ENCODE results near the gene MEX3B. TPM values are rescaled to one million over a fixed set of nuclear protein-coding genes. Genes with fewer than 3 reads are reported as not detected.

The MEX3B gene
- total and polyA plus RNA-seq, 2 donors (not counting 1 experiment from before 2014, with no cell fraction given) = 2.6 to 8.1 TPM

DNA sequence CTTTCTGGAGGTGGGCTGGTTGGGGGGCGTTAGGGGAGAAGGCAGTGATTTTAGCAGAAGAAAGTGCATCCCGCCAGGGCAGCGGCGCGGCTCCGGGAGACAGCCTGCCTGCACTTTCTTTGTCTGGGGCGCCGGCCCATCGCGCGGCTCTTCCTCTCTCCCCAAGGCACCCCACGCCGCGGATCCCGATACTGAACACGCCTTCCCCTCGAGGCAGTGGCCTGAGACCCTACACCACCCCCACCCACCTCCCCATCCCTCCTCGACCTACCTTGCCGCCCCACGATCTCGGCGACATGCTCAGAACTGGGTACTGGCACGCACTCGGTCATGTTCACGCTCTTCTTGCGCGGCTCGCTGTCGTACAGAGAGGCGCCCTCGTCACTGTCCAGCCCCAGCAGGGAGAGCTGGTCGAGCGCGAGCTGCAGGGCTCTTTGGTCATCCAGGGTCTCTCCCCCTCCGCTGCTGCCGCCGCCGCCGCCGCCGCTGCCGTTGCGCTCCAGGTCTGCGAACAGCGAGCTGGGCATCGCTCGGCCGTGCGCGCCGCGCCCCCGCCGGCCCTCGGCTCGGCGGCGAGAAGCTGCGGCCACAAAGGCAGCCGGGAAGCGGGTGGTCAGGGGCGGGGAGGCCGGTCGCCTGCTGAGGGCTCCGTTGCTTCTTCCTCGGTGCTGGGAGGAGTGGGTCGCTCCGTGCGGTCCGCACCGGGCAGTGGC lies 483 bp downstream of the MEX3B start:
- DNase-seq (ENCODE audit: low read depth in 2 of 2) = peak; percentile 53 to 60
- no peaks in the 10 kb centered on the region for H3K9me3 ChIP-seq (ENCODE audit: control insufficient read depth, insufficient read depth, low read depth, low read length)
- peaks cover 6% of the 10 kb centered on the region for H3K27me3 ChIP-seq (ENCODE audit: control insufficient read depth, insufficient read depth, low read length)

GRCh38 chr15:82044373-82045178 lies 1.2 kb downstream of the MEX3B start:
- Histone ChIP-seq H4K20me1 (ENCODE audit: control insufficient read depth, extremely low read depth, insufficient read depth, low read length) (no peaks in the 10 kb centered on the region), H3K27me3 (ENCODE audit: control insufficient read depth, insufficient read depth, low read length) (peaks cover 6% of the 10 kb centered on the region)
- peak; percentile 77 to 84 for DNase-seq (ENCODE audit: low read depth in 2 of 2)

More for the DNA sequence above, 483 bp downstream of the MEX3B start:
- H3K4me3 ChIP-seq (replicated peaks in 1 of 4; ENCODE audit: control extremely low read depth in 1 of 4, insufficient read depth in 1 of 4, low read depth in 3 of 4, low read length in 4 of 4) = peak overlapping the region; percentile 72 to 90 (median 80)
- H3K9ac ChIP-seq (ENCODE audit: insufficient read depth, low read length) = peak overlapping the region; percentile 77
- H3K4me2 ChIP-seq (ENCODE audit: extremely low read depth, insufficient read depth, low read length) = peak overlapping the region; percentile 92
- H2AFZ ChIP-seq (ENCODE audit: low read length) = peak overlapping the region; percentile 76
- peaks cover 2% of the 10 kb centered on the region for H3K36me3 ChIP-seq (ENCODE audit: control insufficient read depth, insufficient read depth, low read length)
- H3K79me2 ChIP-seq (ENCODE audit: control insufficient read depth, insufficient read depth, low read length) = peaks cover 13% of the 10 kb centered on the region
- peak overlapping the region; percentile 72 for H3K27ac ChIP-seq (ENCODE audit: insufficient read depth, low read length)
- H4K20me1 ChIP-seq (ENCODE audit: control insufficient read depth, extremely low read depth, insufficient read depth, low read length) = no peaks in the 10 kb centered on the region
- no peak for TF ChIP-seq EZH2 (IDR thresholded peaks at IDR 0.05; ENCODE audit: low read length, missing control alignments)
- TF ChIP-seq, protein P1, sequence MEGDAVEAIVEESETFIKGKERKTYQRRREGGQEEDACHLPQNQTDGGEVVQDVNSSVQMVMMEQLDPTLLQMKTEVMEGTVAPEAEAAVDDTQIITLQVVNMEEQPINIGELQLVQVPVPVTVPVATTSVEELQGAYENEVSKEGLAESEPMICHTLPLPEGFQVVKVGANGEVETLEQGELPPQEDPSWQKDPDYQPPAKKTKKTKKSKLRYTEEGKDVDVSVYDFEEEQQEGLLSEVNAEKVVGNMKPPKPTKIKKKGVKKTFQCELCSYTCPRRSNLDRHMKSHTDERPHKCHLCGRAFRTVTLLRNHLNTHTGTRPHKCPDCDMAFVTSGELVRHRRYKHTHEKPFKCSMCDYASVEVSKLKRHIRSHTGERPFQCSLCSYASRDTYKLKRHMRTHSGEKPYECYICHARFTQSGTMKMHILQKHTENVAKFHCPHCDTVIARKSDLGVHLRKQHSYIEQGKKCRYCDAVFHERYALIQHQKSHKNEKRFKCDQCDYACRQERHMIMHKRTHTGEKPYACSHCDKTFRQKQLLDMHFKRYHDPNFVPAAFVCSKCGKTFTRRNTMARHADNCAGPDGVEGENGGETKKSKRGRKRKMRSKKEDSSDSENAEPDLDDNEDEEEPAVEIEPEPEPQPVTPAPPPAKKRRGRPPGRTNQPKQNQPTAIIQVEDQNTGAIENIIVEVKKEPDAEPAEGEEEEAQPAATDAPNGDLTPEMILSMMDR (conservative IDR thresholded peaks at IDR 0.05 in 1 of 2, IDR thresholded peaks at IDR 0.05 in 1 of 2; ENCODE audit: low read depth in 1 of 2, low read length in 2 of 2) = no peak
- H3K4me1 ChIP-seq (ENCODE audit: control insufficient read depth, extremely low read depth, insufficient read depth, low read length) = no peaks in the 10 kb centered on the region

More at GRCh38 chr15:82044373-82045178, 1.2 kb downstream of the MEX3B start:
- Histone ChIP-seq H3K79me2 (ENCODE audit: control insufficient read depth, insufficient read depth, low read length) (peaks cover 13% of the 10 kb centered on the region), H2AFZ (ENCODE audit: low read length) (peak overlapping the region; percentile 76), H3K4me1 (ENCODE audit: control insufficient read depth, extremely low read depth, insufficient read depth, low read length) (no peaks in the 10 kb centered on the region), H3K4me3 (replicated peaks in 1 of 4; ENCODE audit: control extremely low read depth in 1 of 4, insufficient read depth in 1 of 4, low read depth in 3 of 4, low read length in 4 of 4) (peak overlapping the region; percentile 72 to 90 (median 80)), H3K36me3 (ENCODE audit: control insufficient read depth, insufficient read depth, low read length) (peaks cover 2% of the 10 kb centered on the region), H3K27ac (ENCODE audit: insufficient read depth, low read length) (peak overlapping the region; percentile 72), H3K9ac (ENCODE audit: insufficient read depth, low read length) (peak overlapping the region; percentile 77), H3K9me3 (ENCODE audit: control insufficient read depth, insufficient read depth, low read depth, low read length) (no peaks in the 10 kb centered on the region), H3K4me2 (ENCODE audit: extremely low read depth, insufficient read depth, low read length) (peak overlapping the region; percentile 92)
- no peak for TF ChIP-seq EZH2 (IDR thresholded peaks at IDR 0.05; ENCODE audit: low read length, missing control alignments)
- TF ChIP-seq, protein P1 (conservative IDR thresholded peaks at IDR 0.05 in 1 of 2, IDR thresholded peaks at IDR 0.05 in 1 of 2; ENCODE audit: low read depth in 1 of 2, low read length in 2 of 2) = no peak
